Effector memory CD4-positive, alpha-beta T cell (primary cell): ENCODE measurements around the gene PAXIP1.

Source experiments
- DNase-seq, 3 donors: peaks; one replicate each; pipeline ENCODE4 v3.0.0-alpha.2; 2020
- H3K27ac ChIP-seq: 2 replicates; pipeline ENCODE4 v1.7.0; 2013; ENCODE audit warnings: mild to moderate bottlenecking, low read length, moderate library complexity; ENCODE audit not compliant: insufficient read depth, poor library complexity, severe bottlenecking
- H3K27me3 ChIP-seq: replicated peaks from 2 replicates; pipeline ENCODE4 v1.7.0; 2013; ENCODE audit warnings: mild to moderate bottlenecking, low read length; ENCODE audit not compliant: insufficient read depth, control insufficient read depth, poor library complexity, severe bottlenecking
- H3K36me3 ChIP-seq: 2 replicates; pipeline ENCODE4 v1.7.0; 2013; ENCODE audit warnings: mild to moderate bottlenecking, low read length, moderate library complexity; ENCODE audit not compliant: control insufficient read depth, insufficient read depth
- H3K4me1 ChIP-seq: 2 replicates; pipeline ENCODE4 v1.7.0; 2013; ENCODE audit warnings: low read length, mild to moderate bottlenecking; ENCODE audit not compliant: control insufficient read depth, insufficient read depth, poor library complexity, severe bottlenecking
- H3K4me3 ChIP-seq: 2 replicates; pipeline ENCODE4 v1.7.0; 2013; ENCODE audit warnings: low read length, low read depth, mild to moderate bottlenecking; ENCODE audit not compliant: insufficient read depth, poor library complexity, severe bottlenecking
- H3K9me3 ChIP-seq: 2 replicates; pipeline ENCODE4 v1.7.0; 2013; ENCODE audit warnings: mild to moderate bottlenecking, low read length, moderate library complexity; ENCODE audit not compliant: control insufficient read depth

Gene PAXIP1

GRCh38 chr7:155017834-155018233 is 14.9 kb upstream of the PAXIP1 start:
- Histone ChIP-seq H3K27me3 (no peaks in the 10 kb centered on the region), H3K4me3 (no peak overlapping the region), H3K27ac (no peak overlapping the region), H3K4me1 (no peaks in the 10 kb centered on the region), H3K36me3 (no peaks in the 10 kb centered on the region), H3K9me3 (no peaks in the 10 kb centered on the region)
- DNase-seq = no peak

- no peaks in the 10 kb centered on the region for H3K4me1 ChIP-seq
- H3K36me3 ChIP-seq = no peaks in the 10 kb centered on the region
- no peak for DNase-seq
- H3K27me3 ChIP-seq = no peaks in the 10 kb centered on the region
- no peaks in the 10 kb centered on the region for H3K9me3 ChIP-seq
- H3K4me3 ChIP-seq = no peak overlapping the region
- H3K27ac ChIP-seq = no peak overlapping the region
These were observed 8.2 kb upstream of the PAXIP1 start for GRCh38 chr7:155011086-155011485.

- no peak for DNase-seq
These were observed 6.7 kb upstream of the PAXIP1 start for GRCh38 chr7:155009570-155010157.

GRCh38 chr7:155007947-155008346 is 5.0 kb upstream of the PAXIP1 start:
- no peak overlapping the region for H3K4me3 ChIP-seq
- no peak for DNase-seq
- H3K36me3 ChIP-seq = no peaks in the 10 kb centered on the region
- H3K9me3 ChIP-seq = no peaks in the 10 kb centered on the region
- peaks cover 8% of the 10 kb centered on the region for H3K4me1 ChIP-seq
- no peaks in the 10 kb centered on the region for H3K27me3 ChIP-seq
- H3K27ac ChIP-seq = no peak overlapping the region

More at GRCh38 chr7:155009570-155010157, 6.7 kb upstream of the PAXIP1 start:
- H3K27ac ChIP-seq = no peak overlapping the region
- no peaks in the 10 kb centered on the region for H3K36me3 ChIP-seq
- no peak overlapping the region for H3K4me3 ChIP-seq
- no peaks in the 10 kb centered on the region for H3K27me3 ChIP-seq
- no peaks in the 10 kb centered on the region for H3K9me3 ChIP-seq
- H3K4me1 ChIP-seq = no peaks in the 10 kb centered on the region

GRCh38 chr7:155003376-155004214 is 671 bp upstream of the PAXIP1 start:
- H3K4me3 ChIP-seq = peak overlapping the region; percentile 98
- H3K27me3 ChIP-seq = no peaks in the 10 kb centered on the region
- no peaks in the 10 kb centered on the region for H3K9me3 ChIP-seq
- peaks cover 2% of the 10 kb centered on the region for H3K36me3 ChIP-seq
- peak; percentile 74 to 79 (median 78) for DNase-seq
- H3K27ac ChIP-seq = peak overlapping the region; percentile 83
- H3K4me1 ChIP-seq = peaks cover 8% of the 10 kb centered on the region

- peak in 2 of 3 donors; percentile 53 to 58 for DNase-seq
- peak overlapping the region; percentile 45 for H3K27ac ChIP-seq
- H3K27me3 ChIP-seq = no peaks in the 10 kb centered on the region
- peaks cover 9% of the 10 kb centered on the region for H3K36me3 ChIP-seq
- peaks cover 8% of the 10 kb centered on the region for H3K4me1 ChIP-seq
- H3K4me3 ChIP-seq = peak overlapping the region; percentile 53
- no peaks in the 10 kb centered on the region for H3K9me3 ChIP-seq
These were observed 373 bp downstream of the PAXIP1 start for GRCh38 chr7:155002411-155003091.

- H3K4me3 ChIP-seq = peak overlapping the region; percentile 53
- H3K9me3 ChIP-seq = no peaks in the 10 kb centered on the region
- H3K36me3 ChIP-seq = peaks cover 10% of the 10 kb centered on the region
- H3K4me1 ChIP-seq = peaks cover 8% of the 10 kb centered on the region
- H3K27ac ChIP-seq = peak overlapping the region; percentile 45
- no peak for DNase-seq
- no peaks in the 10 kb centered on the region for H3K27me3 ChIP-seq
These were observed 1.0 kb downstream of the PAXIP1 start for GRCh38 chr7:155001756-155002410.

- no peak overlapping the region for H3K4me3 ChIP-seq
- no peak for DNase-seq
- no peaks in the 10 kb centered on the region for H3K9me3 ChIP-seq
- H3K36me3 ChIP-seq = peaks cover 10% of the 10 kb centered on the region
- peaks cover 8% of the 10 kb centered on the region for H3K4me1 ChIP-seq
- H3K27ac ChIP-seq = no peak overlapping the region
- no peaks in the 10 kb centered on the region for H3K27me3 ChIP-seq
These were observed 2.1 kb downstream of the PAXIP1 start for GRCh38 chr7:155000795-155001194.

- Histone ChIP-seq H3K27me3 (no peaks in the 10 kb centered on the region), H3K36me3 (peaks cover 10% of the 10 kb centered on the region), H3K27ac (no peak overlapping the region), H3K9me3 (no peaks in the 10 kb centered on the region), H3K4me1 (no peaks in the 10 kb centered on the region), H3K4me3 (no peak overlapping the region)
- no peak for DNase-seq
These were observed 4.4 kb downstream of the PAXIP1 start for GRCh38 chr7:154998481-154998880.
